Ascending aorta (tissue), 2 donors: ENCODE data around the gene MARK3. TPM values are rescaled to one million over a fixed set of nuclear protein-coding genes. Genes with fewer than 3 reads are reported as not detected.

Experiments used
- DNase-seq, 2 donors: peaks; one replicate each; pipeline ENCODE4 v3.0.0-alpha.2; 2019; ENCODE audit warnings: low spot score in 2 of 2
- H3K27ac ChIP-seq, 2 donors: fragments of 200-600 bp; sonication (generic); one replicate each; pipeline ENCODE4 v1.5.1; 2016 to 2017; ENCODE audit warnings: mild to moderate bottlenecking in 1 of 2
- H3K27me3 ChIP-seq: fragments of 200-600 bp; sonication (generic); one replicate; pipeline ENCODE4 v1.5.1; 2017
- H3K36me3 ChIP-seq, 2 donors: fragments of 200-600 bp; sonication (generic); one replicate each; pipeline ENCODE4 v1.5.1; 2016
- H3K4me1 ChIP-seq, 2 donors: fragments of 200-600 bp; sonication (generic); one replicate each; pipeline ENCODE4 v1.5.1; 2016 to 2017; ENCODE audit warnings: mild to moderate bottlenecking in 1 of 2
- H3K4me3 ChIP-seq, 2 donors: fragments of 200-600 bp; sonication (generic); one replicate each; pipeline ENCODE4 v1.5.1; 2016 to 2017; ENCODE audit warnings: mild to moderate bottlenecking in 1 of 2
- H3K9me3 ChIP-seq, 2 donors: fragments of 200-600 bp; sonication (generic); one replicate each; pipeline ENCODE4 v1.5.1; 2016
- intact Hi-C: fragments of 100-400 bp; cut with DNase I; formaldehyde crosslinking; loops from one replicate; pipeline ENCODE4 v1.15.1; 2023
- total RNA-seq: library from RNA; depleted of rRNA; stranded (reverse); fragments of >200 nt; gene quantifications from one replicate; pipeline ENCODE4 v1.1.0, GENCODE V29; 2016
- TF ChIP-seq, protein P1 (sequence below), 3 experiments: fragments of 200-600 bp in 2 of 3; fragments of 450-650 bp in 1 of 3; sonication (generic) in 2 of 3; IDR thresholded peaks; one replicate each; pipeline ENCODE4 v1.5.1; 2016 to 2019; ENCODE audit warnings: antibody characterized with exemption in 3 of 3, mild to moderate bottlenecking in 1 of 3, moderate library complexity in 1 of 3

The MARK3 gene
- total RNA-seq, 1 donor from 2014 or later = 78.1 TPM

DNA sequence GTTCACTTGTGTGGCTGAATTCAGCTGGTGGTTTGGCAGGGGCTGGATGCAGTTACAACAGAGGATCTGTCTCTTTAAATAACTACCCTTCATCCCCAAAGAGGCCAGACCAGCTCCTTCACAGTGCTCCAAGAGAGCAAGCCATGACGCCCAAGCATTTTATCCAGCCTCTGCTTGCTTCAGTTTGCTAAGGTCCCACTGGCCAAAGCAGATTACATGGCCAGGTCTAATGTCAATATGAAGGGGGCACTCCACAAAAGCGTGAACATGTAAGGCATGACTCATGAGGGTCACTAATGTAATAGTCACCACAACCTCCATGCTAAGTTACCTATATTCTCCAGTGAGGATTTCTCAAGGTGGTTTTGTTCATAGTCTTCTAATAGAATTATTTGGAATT lies 62.9 kb downstream of the MARK3 start:
- no peaks in the 10 kb centered on the region for H3K27me3 ChIP-seq
- H3K27ac ChIP-seq = no peak overlapping the region
- TF ChIP-seq, protein P1, sequence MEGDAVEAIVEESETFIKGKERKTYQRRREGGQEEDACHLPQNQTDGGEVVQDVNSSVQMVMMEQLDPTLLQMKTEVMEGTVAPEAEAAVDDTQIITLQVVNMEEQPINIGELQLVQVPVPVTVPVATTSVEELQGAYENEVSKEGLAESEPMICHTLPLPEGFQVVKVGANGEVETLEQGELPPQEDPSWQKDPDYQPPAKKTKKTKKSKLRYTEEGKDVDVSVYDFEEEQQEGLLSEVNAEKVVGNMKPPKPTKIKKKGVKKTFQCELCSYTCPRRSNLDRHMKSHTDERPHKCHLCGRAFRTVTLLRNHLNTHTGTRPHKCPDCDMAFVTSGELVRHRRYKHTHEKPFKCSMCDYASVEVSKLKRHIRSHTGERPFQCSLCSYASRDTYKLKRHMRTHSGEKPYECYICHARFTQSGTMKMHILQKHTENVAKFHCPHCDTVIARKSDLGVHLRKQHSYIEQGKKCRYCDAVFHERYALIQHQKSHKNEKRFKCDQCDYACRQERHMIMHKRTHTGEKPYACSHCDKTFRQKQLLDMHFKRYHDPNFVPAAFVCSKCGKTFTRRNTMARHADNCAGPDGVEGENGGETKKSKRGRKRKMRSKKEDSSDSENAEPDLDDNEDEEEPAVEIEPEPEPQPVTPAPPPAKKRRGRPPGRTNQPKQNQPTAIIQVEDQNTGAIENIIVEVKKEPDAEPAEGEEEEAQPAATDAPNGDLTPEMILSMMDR (IDR thresholded peaks at IDR 0.05) = no peak
- H3K4me3 ChIP-seq = no peak overlapping the region
- intact Hi-C loops = no loop called here
- H3K36me3 ChIP-seq = no peaks in the 10 kb centered on the region
- no peak for DNase-seq
- no peaks in the 10 kb centered on the region for H3K4me1 ChIP-seq
- H3K9me3 ChIP-seq = no peaks in the 10 kb centered on the region

DNA sequence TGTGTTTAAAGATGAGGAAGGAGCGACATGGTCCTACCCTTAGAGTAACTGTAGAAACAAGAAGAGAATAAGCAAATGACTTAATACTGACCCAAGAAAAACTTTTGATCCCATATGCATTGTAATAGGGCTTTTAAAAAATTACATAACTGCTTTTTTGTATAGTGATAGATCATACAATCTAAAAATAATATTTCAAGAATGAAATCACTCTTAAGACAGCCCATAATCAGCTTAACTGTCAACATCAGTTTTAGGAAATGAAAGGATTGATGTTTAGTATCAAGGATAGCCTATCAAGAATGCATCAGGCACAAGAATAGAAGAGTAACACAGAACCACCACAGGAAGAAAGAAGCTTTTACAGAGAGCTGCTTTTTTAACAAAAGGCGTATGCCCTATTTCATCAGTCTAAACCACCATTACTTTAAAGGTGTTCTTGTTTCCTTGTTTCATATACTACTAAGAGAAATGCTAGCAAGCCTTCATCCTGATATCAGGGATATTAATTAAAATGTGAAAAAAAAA lies 64.5 kb downstream of the MARK3 start:
- intact Hi-C loops = no loop called here
- Histone ChIP-seq H3K9me3 (no peaks in the 10 kb centered on the region), H3K27me3 (no peaks in the 10 kb centered on the region), H3K4me1 (no peaks in the 10 kb centered on the region), H3K36me3 (peaks cover 0 to 3% of the 10 kb centered on the region in 2 donors), H3K4me3 (no peak overlapping the region), H3K27ac (no peak overlapping the region)
- no peak for DNase-seq
- TF ChIP-seq, protein P1 (IDR thresholded peaks at IDR 0.05) = no peak

DNA sequence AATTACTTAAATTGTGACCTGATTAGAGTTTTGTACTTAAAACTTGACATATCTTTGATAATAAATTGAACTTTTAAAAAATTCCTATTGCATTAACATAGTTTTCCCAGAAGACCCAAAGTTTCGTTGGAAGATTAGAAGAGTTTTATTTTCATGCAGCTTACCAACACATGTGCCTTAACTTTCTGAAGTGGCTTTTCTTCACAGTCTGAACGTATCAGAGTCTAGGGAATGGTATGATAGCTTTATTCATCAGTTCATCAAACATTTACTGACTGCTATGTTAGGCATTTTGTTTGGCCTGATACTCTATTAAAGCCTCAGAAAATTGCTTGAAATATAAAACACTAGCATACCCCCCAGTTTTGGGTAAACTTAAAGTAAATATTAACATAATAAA lies 65.2 kb downstream of the MARK3 start:
- intact Hi-C loops = no loop called here
- H3K36me3 ChIP-seq = peaks cover 0 to 3% of the 10 kb centered on the region in 2 donors

DNA sequence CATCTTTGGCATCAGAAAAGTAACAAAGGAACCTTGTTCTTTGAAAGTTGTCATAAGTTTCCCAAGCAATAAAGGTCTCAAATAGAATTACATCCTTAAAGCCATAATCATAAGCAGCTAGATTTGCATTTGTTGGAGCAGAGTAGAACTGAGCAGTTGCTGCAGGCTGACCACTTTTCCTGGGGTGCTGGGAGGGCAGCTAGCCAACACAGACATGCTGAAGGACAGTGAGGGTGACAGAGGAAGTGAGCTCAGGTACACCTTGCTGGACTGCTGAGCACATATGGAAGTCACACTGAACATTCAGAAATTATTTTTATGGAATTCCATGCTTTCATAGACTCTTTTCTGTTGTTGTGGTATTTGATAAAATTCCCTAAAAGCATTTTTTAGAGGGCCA lies 66.2 kb downstream of the MARK3 start:
- Histone ChIP-seq H3K4me1 (no peaks in the 10 kb centered on the region), H3K9me3 (no peaks in the 10 kb centered on the region), H3K27me3 (no peaks in the 10 kb centered on the region), H3K4me3 (no peak overlapping the region), H3K27ac (no peak overlapping the region), H3K36me3 (peaks cover 0 to 3% of the 10 kb centered on the region in 2 donors)
- TF ChIP-seq, protein P1 (IDR thresholded peaks at IDR 0.05) = no peak
- intact Hi-C loops = no loop called here
- no peak for DNase-seq

More for the DNA sequence above, 65.2 kb downstream of the MARK3 start:
- DNase-seq = no peak
- Histone ChIP-seq H3K4me1 (no peaks in the 10 kb centered on the region), H3K9me3 (no peaks in the 10 kb centered on the region), H3K27ac (no peak overlapping the region), H3K4me3 (no peak overlapping the region), H3K27me3 (no peaks in the 10 kb centered on the region)
- TF ChIP-seq, protein P1 (IDR thresholded peaks at IDR 0.05) = no peak

DNA sequence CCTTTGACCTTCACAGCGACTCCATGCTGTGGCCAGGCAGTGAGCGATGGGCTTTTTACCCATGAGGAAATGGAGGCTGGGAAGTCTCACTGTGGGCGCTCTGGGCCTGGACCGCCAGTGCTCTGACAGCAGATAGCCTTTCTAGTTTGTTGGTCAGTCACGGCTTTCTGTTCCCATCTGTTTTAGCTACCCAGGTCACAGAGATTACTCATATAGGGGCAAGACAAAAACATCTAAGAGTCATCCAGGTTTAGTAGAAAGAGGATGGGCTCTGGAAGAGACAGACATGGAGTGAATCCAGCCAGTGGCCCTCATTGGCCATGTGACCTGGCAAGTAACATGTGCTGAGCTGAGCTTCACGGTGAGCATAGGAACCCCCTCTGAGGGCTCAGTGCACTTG lies 68.6 kb downstream of the MARK3 start:
- H3K36me3 ChIP-seq = peaks cover 6% of the 10 kb centered on the region in 2 donors
- no peak overlapping the region for H3K4me3 ChIP-seq
- H3K9me3 ChIP-seq = no peaks in the 10 kb centered on the region
- DNase-seq = no peak
- H3K27me3 ChIP-seq = no peaks in the 10 kb centered on the region
- intact Hi-C loops = no loop called here
- H3K4me1 ChIP-seq = no peaks in the 10 kb centered on the region
- TF ChIP-seq, protein P1 (IDR thresholded peaks at IDR 0.05) = no peak
- no peak overlapping the region for H3K27ac ChIP-seq
